Skeletal muscle tissue (tissue), 4 donors: Measurements from ENCODE around the gene OR1J2. TPM values are rescaled to one million over a fixed set of nuclear protein-coding genes. Genes with fewer than 3 reads are reported as not detected.

ENCODE experiments used
- H3K27ac ChIP-seq: one replicate; pipeline ENCODE4 v1.7.0; 2013; ENCODE audit warnings: mild to moderate bottlenecking, low read depth, low read length, inconsistent platforms
- H3K27me3 ChIP-seq, 3 donors: one replicate each; pipeline ENCODE4 v1.7.0; 2013; ENCODE audit warnings: low read length in 3 of 3; ENCODE audit not compliant: control insufficient read depth in 3 of 3, insufficient read depth in 3 of 3
- H3K36me3 ChIP-seq, 3 donors: one replicate each; pipeline ENCODE4 v1.7.0; 2013; ENCODE audit warnings: low read length in 3 of 3; ENCODE audit not compliant: control insufficient read depth in 3 of 3, insufficient read depth in 3 of 3
- H3K4me1 ChIP-seq, 3 donors: one replicate each; pipeline ENCODE4 v1.7.0; 2013; ENCODE audit warnings: low read length in 3 of 3, mild to moderate bottlenecking in 3 of 3; ENCODE audit not compliant: control insufficient read depth in 3 of 3, insufficient read depth in 3 of 3
- H3K4me3 ChIP-seq, 3 donors: one replicate each; pipeline ENCODE4 v1.7.0; 2013; ENCODE audit warnings: low read length in 3 of 3
- H3K9ac ChIP-seq, 3 donors: one replicate each; pipeline ENCODE4 v1.7.0; 2013; ENCODE audit warnings: low read length in 3 of 3, mild to moderate bottlenecking in 3 of 3, moderate library complexity in 2 of 3, low read depth in 1 of 3
- H3K9me3 ChIP-seq, 3 donors: one replicate each; pipeline ENCODE4 v1.7.0; 2013; ENCODE audit warnings: low read length in 3 of 3; ENCODE audit not compliant: control insufficient read depth in 3 of 3
- total RNA-seq: library from RNA; depleted of rRNA; stranded (reverse); fragments of >200 nt; gene quantifications from one replicate; pipeline ENCODE4 v1.2.3, GENCODE V29; 2014
- donor health status: Osteomylitis.

OR1J2 gene
- not detected for total RNA-seq

DNA sequence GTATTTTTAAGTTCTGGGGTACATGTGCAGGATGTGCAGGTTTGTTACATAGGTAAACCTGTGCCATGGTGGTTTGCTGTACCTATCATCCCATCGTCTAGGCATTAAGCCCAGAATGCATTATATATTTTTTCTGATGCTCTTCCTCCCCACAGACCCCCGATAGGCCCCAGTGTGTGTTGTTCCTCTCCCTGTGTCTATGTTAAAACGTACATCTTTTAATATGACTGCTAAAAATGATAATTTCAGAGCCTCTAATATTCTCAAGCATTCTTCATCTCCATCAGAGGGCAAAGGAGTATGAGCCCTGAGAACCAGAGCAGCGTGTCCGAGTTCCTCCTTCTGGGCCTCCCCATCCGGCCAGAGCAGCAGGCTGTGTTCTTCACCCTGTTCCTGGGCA is at the start of gene OR1J2:
Gene OR1J2, plus strand, starts transcription at position 301 of the 400 bp plus-strand sequence. Its CDS starts 0 bp downstream, at position 301.
- Histone ChIP-seq H3K9me3 (no peaks in the 10 kb centered on the region), H3K4me3 (no peak within 1 kb of the TSS), H3K4me1 (no peaks in the 10 kb centered on the region), H3K36me3 (no peaks in the 10 kb centered on the region), H3K9ac (no peak within 1 kb of the TSS), H3K27me3 (no peaks in the 10 kb centered on the region), H3K27ac (no peak within 1 kb of the TSS)

- H3K9me3 ChIP-seq = no peaks in the 10 kb centered on the region
- H3K27ac ChIP-seq = no peak overlapping the region
- H3K4me1 ChIP-seq = peaks cover 0 to 7% (median 5%) of the 10 kb centered on the region in 3 donors
- H3K9ac ChIP-seq = no peak overlapping the region
- no peaks in the 10 kb centered on the region for H3K36me3 ChIP-seq
- peak overlapping the region in 2 of 3 donors; percentile 23 to 65 for H3K4me3 ChIP-seq
- no peaks in the 10 kb centered on the region for H3K27me3 ChIP-seq
Measured at GRCh38 chr9:122463828-122464632, 46.6 kb upstream of the OR1J2 start.

- Histone ChIP-seq H3K9me3 (no peaks in the 10 kb centered on the region), H3K9ac (peak overlapping the region; percentile 4 to 52 (median 5)), H3K4me1 (peaks cover 0 to 7% (median 5%) of the 10 kb centered on the region in 3 donors), H3K4me3 (peak overlapping the region; percentile 23 to 70 (median 65)), H3K27me3 (no peaks in the 10 kb centered on the region), H3K27ac (no peak overlapping the region), H3K36me3 (no peaks in the 10 kb centered on the region)
Measured at GRCh38 chr9:122464633-122465567, 45.7 kb upstream of the OR1J2 start.

DNA sequence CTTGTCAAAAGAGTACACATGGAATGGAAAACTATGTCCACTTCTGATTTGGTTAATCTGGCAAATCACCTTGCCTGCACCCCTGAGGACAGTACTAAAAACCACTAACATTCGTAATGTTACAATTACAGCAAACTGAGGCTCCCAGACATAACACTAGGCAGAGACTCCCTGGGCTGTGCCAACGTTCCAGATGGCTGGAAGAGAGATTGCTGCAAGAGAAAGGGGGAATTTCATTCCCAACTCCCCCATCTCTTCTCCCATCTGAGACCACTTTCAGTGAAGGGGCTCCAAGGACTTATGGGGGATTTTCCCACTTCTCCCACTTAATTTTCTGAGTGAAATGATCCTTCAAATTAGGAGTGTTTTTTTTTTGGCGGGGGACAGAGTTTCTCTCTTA is 44.1 kb upstream of the OR1J2 start:
- Histone ChIP-seq H3K9ac (no peak overlapping the region), H3K4me1 (peaks cover 0 to 7% (median 5%) of the 10 kb centered on the region in 3 donors), H3K27me3 (no peaks in the 10 kb centered on the region), H3K27ac (no peak overlapping the region), H3K9me3 (no peaks in the 10 kb centered on the region), H3K36me3 (no peaks in the 10 kb centered on the region), H3K4me3 (no peak overlapping the region)

- Histone ChIP-seq H3K36me3 (no peaks in the 10 kb centered on the region), H3K9me3 (no peaks in the 10 kb centered on the region), H3K27ac (no peak overlapping the region), H3K9ac (no peak overlapping the region), H3K4me3 (no peak overlapping the region), H3K4me1 (peaks cover 0 to 7% (median 5%) of the 10 kb centered on the region in 3 donors), H3K27me3 (no peaks in the 10 kb centered on the region)
Measured at GRCh38 chr9:122468735-122469134, 41.9 kb upstream of the OR1J2 start.

DNA sequence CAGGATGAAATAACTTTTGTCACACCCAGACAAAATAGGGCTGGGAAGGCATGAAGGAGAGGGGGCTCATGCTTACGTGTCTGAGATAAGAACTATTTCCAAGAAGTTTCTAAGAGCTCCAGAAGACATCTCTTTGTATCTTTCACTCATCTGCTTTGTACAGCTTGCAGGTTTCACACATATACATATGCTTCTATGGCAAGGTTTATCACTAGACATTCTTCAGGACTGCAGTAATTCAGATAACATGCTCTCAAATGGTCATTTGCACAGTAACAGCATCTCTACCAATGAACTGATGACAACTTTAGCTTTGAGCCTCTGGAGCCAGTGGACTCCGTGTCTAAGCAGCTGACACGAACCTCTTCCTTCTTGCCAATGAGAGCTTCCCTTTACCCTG is 36.0 kb upstream of the OR1J2 start:
- peaks cover 0 to 3% (median 2%) of the 10 kb centered on the region in 3 donors for H3K27me3 ChIP-seq
- H3K27ac ChIP-seq = no peak overlapping the region
- H3K4me1 ChIP-seq = no peaks in the 10 kb centered on the region
- no peaks in the 10 kb centered on the region for H3K9me3 ChIP-seq
- no peak overlapping the region for H3K4me3 ChIP-seq
- no peaks in the 10 kb centered on the region for H3K36me3 ChIP-seq
- H3K9ac ChIP-seq = no peak overlapping the region

DNA sequence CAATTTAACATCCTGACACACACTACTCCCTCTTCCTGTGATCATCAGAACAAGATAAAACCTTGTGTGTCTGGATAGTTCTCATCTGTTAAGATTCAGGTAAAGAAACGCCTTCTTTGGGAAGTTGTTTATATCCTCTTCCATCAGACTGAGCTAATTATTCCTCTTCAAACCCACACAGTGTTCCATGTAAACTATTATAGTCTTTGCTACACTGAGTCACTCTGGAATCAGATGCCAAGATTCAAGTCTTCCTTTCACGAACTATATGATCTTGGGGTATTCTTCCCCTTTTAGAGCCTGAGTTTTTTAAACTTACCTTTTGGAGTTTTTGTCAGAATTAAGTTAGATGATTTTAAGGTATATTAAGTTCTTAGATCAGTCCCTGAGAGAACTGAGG is 34.9 kb upstream of the OR1J2 start:
- Histone ChIP-seq H3K9ac (no peak overlapping the region), H3K9me3 (no peaks in the 10 kb centered on the region), H3K27me3 (peaks cover 0 to 3% (median 2%) of the 10 kb centered on the region in 3 donors), H3K36me3 (no peaks in the 10 kb centered on the region), H3K27ac (no peak overlapping the region), H3K4me3 (no peak overlapping the region), H3K4me1 (no peaks in the 10 kb centered on the region)

- H3K9me3 ChIP-seq = no peaks in the 10 kb centered on the region
- H3K4me3 ChIP-seq = no peak overlapping the region
- H3K4me1 ChIP-seq = no peaks in the 10 kb centered on the region
- H3K27me3 ChIP-seq = peaks cover 0 to 3% (median 2%) of the 10 kb centered on the region in 3 donors
- H3K9ac ChIP-seq = no peak overlapping the region
- H3K36me3 ChIP-seq = no peaks in the 10 kb centered on the region
- no peak overlapping the region for H3K27ac ChIP-seq
Measured at GRCh38 chr9:122477346-122477745, 33.3 kb upstream of the OR1J2 start.

DNA sequence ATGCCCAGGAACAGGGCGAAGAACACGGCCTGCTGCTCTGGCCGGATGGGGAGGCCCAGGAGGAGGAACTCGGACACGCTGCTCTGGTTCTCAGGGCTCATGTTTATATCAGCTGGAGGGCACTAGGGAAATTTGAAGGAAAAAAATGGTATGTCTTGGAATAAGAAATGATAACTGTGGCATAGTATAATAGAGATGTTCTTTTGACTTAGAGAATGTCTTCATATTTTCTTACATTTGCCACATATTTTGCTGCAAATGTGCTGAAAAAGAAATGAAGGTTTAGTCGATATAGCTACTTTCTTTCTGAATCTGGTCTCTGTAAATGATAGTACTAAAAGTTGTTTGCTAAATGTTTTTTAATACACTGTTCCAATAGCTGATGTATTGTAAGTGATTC is 32.8 kb upstream of the OR1J2 start, which contains the start of gene OR1J1:
Gene OR1J1, minus strand, starts transcription at position 101 of the 400 bp plus-strand sequence. Its CDS starts 0 bp downstream, at position 101.
- no peak within 1 kb of the TSS for H3K9ac ChIP-seq
- H3K9me3 ChIP-seq = no peaks in the 10 kb centered on the region
- H3K36me3 ChIP-seq = no peaks in the 10 kb centered on the region
- no peaks in the 10 kb centered on the region for H3K4me1 ChIP-seq
- H3K27me3 ChIP-seq = peaks cover 0 to 3% (median 2%) of the 10 kb centered on the region in 3 donors
- no peak within 1 kb of the TSS for H3K4me3 ChIP-seq
- H3K27ac ChIP-seq = no peak within 1 kb of the TSS
